SH-SY5Y (cell line): ENCODE data around the gene MYZAP.

ENCODE experiments used
- GATA2 ChIP-seq: IDR thresholded peaks from 2 replicates; pipeline ENCODE4 v1.6.1; 2011; ENCODE audit warnings: mild to moderate bottlenecking, low read depth, low read length
- GATA3 ChIP-seq: IDR thresholded peaks from 2 replicates; pipeline ENCODE4 v1.6.1; 2011; ENCODE audit warnings: low read depth, mild to moderate bottlenecking, low read length, moderate library complexity

DNA sequence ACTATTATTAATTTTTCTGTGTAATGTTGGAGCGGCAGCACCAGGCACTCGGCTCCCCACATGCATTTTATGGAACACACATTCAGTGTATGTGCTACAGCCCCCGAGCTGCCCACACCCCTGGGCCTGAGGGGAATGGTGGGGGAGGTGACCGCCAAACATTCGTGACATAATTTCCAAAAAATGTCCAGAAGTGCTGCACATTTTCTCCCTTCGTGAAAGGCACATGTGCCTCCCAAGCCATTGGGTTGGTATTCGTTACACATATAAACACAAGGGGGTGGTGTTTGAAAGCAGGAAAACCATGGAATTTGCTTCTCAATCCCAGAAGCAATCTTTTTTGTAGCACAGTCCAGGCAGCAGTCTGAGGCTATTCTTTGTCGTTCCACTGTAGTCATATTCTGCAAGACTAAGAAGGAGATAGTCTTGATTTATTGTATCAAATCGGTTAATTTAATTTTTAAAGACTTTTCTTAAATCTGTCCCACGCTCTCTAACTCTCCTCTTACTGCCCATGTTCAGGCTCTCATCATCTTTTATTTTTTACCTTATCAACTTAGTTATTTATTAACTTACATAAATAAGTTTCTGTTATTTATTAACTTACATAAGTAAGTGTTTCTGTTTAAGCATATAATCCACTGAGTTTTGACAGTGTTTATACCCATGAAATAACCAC, 75.6 kb downstream of the MYZAP start:
- TF ChIP-seq GATA2, result no peak
- no peak for TF ChIP-seq GATA3
